ENCODE data around the gene CAP1.

Gene CAP1

DNA sequence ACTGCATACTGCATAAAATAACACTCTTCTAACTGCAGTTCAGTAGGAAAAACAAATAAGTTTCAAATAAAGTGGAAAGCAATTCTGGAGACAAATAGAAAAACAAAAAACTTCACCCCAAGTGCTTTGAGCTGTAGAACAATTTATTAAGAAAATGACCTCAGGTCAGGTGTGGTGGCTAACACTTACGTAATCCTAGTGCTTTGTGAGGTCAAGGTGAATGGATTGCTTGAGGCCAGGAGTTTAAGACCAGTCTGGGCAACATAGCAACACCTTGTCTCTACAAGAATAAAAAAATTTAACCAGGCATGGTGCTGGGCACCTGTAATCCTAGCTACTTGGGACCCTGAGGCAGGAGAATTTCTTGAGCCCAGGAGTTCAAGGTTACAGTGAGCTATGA lies 61.5 kb downstream of the CAP1 start:
- DNase-seq (ENCODE audit: low spot score): no peak
- in situ Hi-C loops (cut with MboI; ENCODE audit: low sequenced_read_pairs, unreplicated experiment): no loop called here
- TF ChIP-seq CTCF (IDR thresholded peaks at IDR 0.05; ENCODE audit: borderline replicate concordance, control extremely low read depth, extremely low read depth, insufficient read depth, missing control alignments): no peak

DNA sequence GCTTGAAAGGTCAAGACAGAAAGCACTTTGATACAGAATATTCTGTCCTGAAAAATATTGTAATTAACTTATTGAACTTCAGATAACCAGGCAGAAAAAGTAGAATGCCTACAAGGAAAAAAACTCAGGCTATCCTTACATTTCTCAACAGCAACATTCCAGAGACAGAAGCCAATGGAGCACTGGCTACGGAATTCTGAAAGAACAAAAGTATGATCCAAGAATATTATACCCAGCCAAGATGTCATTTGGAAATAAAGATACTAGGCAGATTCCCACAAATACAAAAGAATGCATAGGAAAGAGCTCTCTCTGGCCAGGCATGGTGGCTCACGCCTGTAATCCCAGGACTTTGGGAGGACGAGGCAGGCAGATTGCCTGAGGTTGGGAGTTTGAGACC lies 62.4 kb downstream of the CAP1 start:
- no peak for DNase-seq (ENCODE audit: low spot score)
- no peak for TF ChIP-seq CTCF (IDR thresholded peaks at IDR 0.05; ENCODE audit: borderline replicate concordance, control extremely low read depth, extremely low read depth, insufficient read depth, missing control alignments)
- in situ Hi-C loops (cut with MboI; ENCODE audit: low sequenced_read_pairs, unreplicated experiment): no loop called here

GRCh38 chr1:40105028-40105427 lies 64.5 kb downstream of the CAP1 start:
- no peak for TF ChIP-seq CTCF (IDR thresholded peaks at IDR 0.05; ENCODE audit: borderline replicate concordance, control extremely low read depth, extremely low read depth, insufficient read depth, missing control alignments)
- in situ Hi-C loops (cut with MboI; ENCODE audit: low sequenced_read_pairs, unreplicated experiment): no loop called here
- no peak for DNase-seq (ENCODE audit: low spot score)

DNA sequence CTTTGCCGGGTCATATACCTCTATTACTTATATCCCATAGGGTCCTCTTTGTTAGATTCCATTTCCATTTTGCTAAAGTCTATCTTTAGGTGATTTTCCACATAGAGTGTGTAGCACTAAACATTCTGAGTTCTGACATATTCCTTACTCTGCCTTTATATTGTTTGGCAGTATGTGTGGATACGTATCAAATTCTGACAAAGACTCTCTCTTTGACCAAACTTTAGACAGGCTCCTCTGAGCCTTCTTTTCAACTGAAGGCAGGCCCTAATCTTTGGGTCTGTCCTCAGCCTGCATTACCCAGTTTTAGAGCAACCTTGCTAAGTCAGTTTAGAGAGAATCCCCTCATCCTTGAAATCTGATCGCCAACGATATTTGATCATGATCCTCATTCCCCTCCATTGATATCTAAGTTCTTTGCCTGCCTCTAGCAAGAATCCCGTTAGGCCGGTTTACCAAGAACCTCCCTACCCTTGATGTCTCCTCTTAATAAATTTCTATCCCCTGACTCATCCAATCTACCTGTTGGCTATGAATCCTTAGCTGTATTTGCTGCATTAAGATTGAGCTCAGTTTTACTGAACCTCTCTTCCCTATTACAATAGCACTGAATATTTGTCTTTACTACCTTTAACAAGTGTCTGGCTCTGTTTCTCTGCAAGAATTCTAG lies 66.9 kb downstream of the CAP1 start:
- in situ Hi-C loops (cut with MboI; ENCODE audit: low sequenced_read_pairs, unreplicated experiment): no loop called here
- no peak for DNase-seq (ENCODE audit: low spot score)
- no peak for TF ChIP-seq CTCF (IDR thresholded peaks at IDR 0.05; ENCODE audit: borderline replicate concordance, control extremely low read depth, extremely low read depth, insufficient read depth, missing control alignments)

- DNase-seq (ENCODE audit: low spot score): no peak
- in situ Hi-C loops (cut with MboI; ENCODE audit: low sequenced_read_pairs, unreplicated experiment): no loop called here
Measured at GRCh38 chr1:40110389-40110788, 69.9 kb downstream of the CAP1 start.

GRCh38 chr1:40114400-40114799 lies 73.9 kb downstream of the CAP1 start:
- no peak for DNase-seq (ENCODE audit: low spot score)
- TF ChIP-seq CTCF (IDR thresholded peaks at IDR 0.05; ENCODE audit: borderline replicate concordance, control extremely low read depth, extremely low read depth, insufficient read depth, missing control alignments): no peak
- in situ Hi-C loops (cut with MboI; ENCODE audit: low sequenced_read_pairs, unreplicated experiment): no loop called here

More at GRCh38 chr1:40110389-40110788, 69.9 kb downstream of the CAP1 start:
- no peak for TF ChIP-seq CTCF (IDR thresholded peaks at IDR 0.05; ENCODE audit: borderline replicate concordance, control extremely low read depth, extremely low read depth, insufficient read depth, missing control alignments)

Measured in GM13976 (cell line).